Measurements from ENCODE around the gene IL1RAPL1.

DNA sequence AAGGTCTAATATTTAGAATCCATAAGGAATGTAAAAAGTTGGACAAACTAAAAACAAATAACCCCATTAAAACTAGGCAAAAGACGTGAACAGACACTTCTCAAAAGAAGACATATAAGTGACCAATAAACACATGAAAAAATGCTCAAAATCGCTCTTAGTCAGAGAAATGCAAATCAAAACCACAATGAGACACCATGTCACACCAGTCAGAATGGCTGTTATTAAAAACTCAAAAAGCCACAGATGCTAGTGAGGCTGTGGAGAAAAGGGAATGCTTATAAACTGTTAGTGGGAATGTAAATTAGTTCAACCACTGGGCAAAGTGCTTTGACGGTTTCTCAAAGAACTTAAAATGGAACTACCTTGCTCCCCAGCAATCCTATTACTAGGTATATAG is 953.8 kb downstream of the IL1RAPL1 start:
- TF ChIP-seq, protein P1, sequence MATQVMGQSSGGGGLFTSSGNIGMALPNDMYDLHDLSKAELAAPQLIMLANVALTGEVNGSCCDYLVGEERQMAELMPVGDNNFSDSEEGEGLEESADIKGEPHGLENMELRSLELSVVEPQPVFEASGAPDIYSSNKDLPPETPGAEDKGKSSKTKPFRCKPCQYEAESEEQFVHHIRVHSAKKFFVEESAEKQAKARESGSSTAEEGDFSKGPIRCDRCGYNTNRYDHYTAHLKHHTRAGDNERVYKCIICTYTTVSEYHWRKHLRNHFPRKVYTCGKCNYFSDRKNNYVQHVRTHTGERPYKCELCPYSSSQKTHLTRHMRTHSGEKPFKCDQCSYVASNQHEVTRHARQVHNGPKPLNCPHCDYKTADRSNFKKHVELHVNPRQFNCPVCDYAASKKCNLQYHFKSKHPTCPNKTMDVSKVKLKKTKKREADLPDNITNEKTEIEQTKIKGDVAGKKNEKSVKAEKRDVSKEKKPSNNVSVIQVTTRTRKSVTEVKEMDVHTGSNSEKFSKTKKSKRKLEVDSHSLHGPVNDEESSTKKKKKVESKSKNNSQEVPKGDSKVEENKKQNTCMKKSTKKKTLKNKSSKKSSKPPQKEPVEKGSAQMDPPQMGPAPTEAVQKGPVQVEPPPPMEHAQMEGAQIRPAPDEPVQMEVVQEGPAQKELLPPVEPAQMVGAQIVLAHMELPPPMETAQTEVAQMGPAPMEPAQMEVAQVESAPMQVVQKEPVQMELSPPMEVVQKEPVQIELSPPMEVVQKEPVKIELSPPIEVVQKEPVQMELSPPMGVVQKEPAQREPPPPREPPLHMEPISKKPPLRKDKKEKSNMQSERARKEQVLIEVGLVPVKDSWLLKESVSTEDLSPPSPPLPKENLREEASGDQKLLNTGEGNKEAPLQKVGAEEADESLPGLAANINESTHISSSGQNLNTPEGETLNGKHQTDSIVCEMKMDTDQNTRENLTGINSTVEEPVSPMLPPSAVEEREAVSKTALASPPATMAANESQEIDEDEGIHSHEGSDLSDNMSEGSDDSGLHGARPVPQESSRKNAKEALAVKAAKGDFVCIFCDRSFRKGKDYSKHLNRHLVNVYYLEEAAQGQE (IDR thresholded peaks at IDR 0.05; ENCODE audit: insufficient read depth in 1 of 2, low read depth in 2 of 2, low read length in 2 of 2) = no peak
- TF ChIP-seq SIN3A (IDR thresholded peaks at IDR 0.05; ENCODE audit: borderline replicate concordance, insufficient read depth, low read length) (no peak), TAF1 (IDR thresholded peaks at IDR 0.05; ENCODE audit: borderline replicate concordance, insufficient read depth, low read length) (no peak), POLR2AphosphoS5 (IDR thresholded peaks at IDR 0.05; ENCODE audit: low read depth, low read length) (no peak)

All from PFSK-1 (cell line).